Measurements from ENCODE around the gene GMIP. TPM values are rescaled to one million over a fixed set of nuclear protein-coding genes. Genes with fewer than 3 reads are reported as not detected.
"Not testable (repeated sequence)": the region's sequence is repeated elsewhere in the genome, so short reads cannot be mapped to it uniquely, and the experiment has no call there.

The GMIP gene
- total and polyA plus RNA-seq, 2 of the 4 experiments (the other 2 are of a cell fraction), result 4.1 to 11.0 TPM

DNA sequence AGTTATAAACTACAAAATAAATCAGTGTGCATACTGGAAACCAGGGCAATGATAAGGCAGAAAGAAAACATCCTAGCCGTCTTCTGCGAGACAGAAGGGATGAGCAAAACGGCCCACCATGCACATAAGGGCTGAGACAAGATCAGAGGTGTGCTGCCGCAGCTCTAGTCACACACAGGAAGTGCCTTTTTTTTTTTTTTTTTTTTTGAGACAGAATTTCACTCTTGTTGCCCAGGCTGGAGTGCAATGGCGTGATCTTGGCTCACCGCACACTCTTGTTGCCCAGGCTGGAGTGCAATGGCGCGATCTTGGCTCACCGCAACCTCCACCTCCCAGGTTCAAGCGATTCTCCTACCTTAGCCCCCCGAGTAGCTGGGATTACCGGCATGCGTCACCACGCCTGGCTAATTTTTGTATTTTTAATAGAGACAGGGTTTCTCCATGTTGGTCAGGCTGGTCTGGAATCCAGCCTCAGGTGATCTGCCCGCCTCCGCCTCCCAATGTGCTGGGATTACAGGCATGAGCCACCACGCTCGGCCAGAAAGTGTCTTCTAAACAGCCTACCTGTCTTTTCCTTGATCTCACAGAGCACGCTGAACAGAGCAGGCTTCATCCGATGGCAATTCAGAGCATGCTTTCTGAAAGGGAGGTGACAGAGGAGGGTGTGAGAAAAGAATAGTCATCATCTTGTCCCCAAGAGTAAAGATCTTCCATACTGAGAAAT, 44.6 kb downstream of the GMIP start:
- H3K27me3 ChIP-seq (ENCODE audit: control insufficient read depth, insufficient read depth, low read length); H3K9ac ChIP-seq (ENCODE audit: low read depth, low read length); H3K4me3 ChIP-seq (ENCODE audit: insufficient read depth, low read depth, low read length); H2BK5ac ChIP-seq (ENCODE audit: low read depth, low read length, poor library complexity, severe bottlenecking); CTCF ChIA-PET; H3K14ac ChIP-seq (replicated peaks; ENCODE audit: low read depth, low read length); H2BK20ac ChIP-seq (ENCODE audit: low read depth, low read length); H2BK120ac ChIP-seq (ENCODE audit: low read depth, low read length); H2AK9ac ChIP-seq (replicated peaks; ENCODE audit: low read depth, low read length, poor library complexity); H2AK5ac ChIP-seq (ENCODE audit: low read depth, low read length); ATAC-seq (ENCODE audit: low read depth); H4K8ac ChIP-seq (ENCODE audit: low read depth in 2 of 2, low read length in 2 of 2); H2BK15ac ChIP-seq (ENCODE audit: low read depth, low read length); H4K5ac ChIP-seq (ENCODE audit: low read depth, low read length); H4K91ac ChIP-seq (ENCODE audit: insufficient read depth, low read depth, low read length); H4K20me1 ChIP-seq (ENCODE audit: insufficient read depth, low read length); H3K4me2 ChIP-seq (ENCODE audit: low read depth, low read length); in situ Hi-C loops (cut with MboI; ENCODE audit: low sequenced_read_pairs); H3K4ac ChIP-seq (ENCODE audit: low read depth, low read length); H3K56ac ChIP-seq (ENCODE audit: extremely low read depth, insufficient read depth, low read length); H3K23ac ChIP-seq (ENCODE audit: low read depth, low read length); H3K18ac ChIP-seq (ENCODE audit: low read depth, low read length); H3K79me1 ChIP-seq (ENCODE audit: low read depth in 1 of 2, low read length in 2 of 2); H3K4me1 ChIP-seq (ENCODE audit: control insufficient read depth, insufficient read depth, low read length); DNase-seq; H3K27ac ChIP-seq (ENCODE audit: insufficient read depth, low read length); BruUV-seq (replicated peaks); H2AFZ ChIP-seq (replicated peaks; ENCODE audit: low read length, poor library complexity); POLR2A ChIA-PET (ENCODE audit: unreplicated experiment); dilution Hi-C loops (cut with HindIII; ENCODE audit: low sequenced_read_pairs, unreplicated experiment); H3K36me3 ChIP-seq (ENCODE audit: control insufficient read depth, insufficient read depth, low read length); H3K9me3 ChIP-seq (ENCODE audit: control insufficient read depth, insufficient read depth, low read length); intact Hi-C loops (cut with micrococcal nuclease): not testable (repeated sequence)
- WGBS, 2 experiments (ENCODE audit: extremely low coverage in 2 of 2, insufficient read length in 1 of 2), result 100% methylated on average over 2 of the region's 20 CpGs; no CpG with 5 or more reads in 1 of the 2 experiments
- H3K9me1 ChIP-seq (ENCODE audit: insufficient read depth, low read length), result peaks cover 11% of the 10 kb centered on the region
